ENCODE data around the gene SRD5A3. TPM values are rescaled to one million over a fixed set of nuclear protein-coding genes. Genes with fewer than 3 reads are reported as not detected.

The SRD5A3 gene
- total and polyA plus RNA-seq, 9 of the 15 experiments (the other 6 are each of a cell fraction or from before 2014, with no cell fraction given) = 2.5 to 37.0 (median 13.3) TPM

- TF ChIP-seq RBFOX2 (IDR thresholded peaks at IDR 0.05; ENCODE audit: low read depth, low read length) = peak; percentile 51
- TF ChIP-seq ZNF197 (CRISPR knock-in tag; IDR thresholded peaks at IDR 0.05; ENCODE audit: low read depth) = no peak
- peak; percentile 15 to 33; a peak in 2 of 4 replicates for TF ChIP-seq MNT (conservative IDR thresholded peaks at IDR 0.05)
- TF ChIP-seq ETS2 (tag; IDR thresholded peaks at IDR 0.05; ENCODE audit: borderline replicate concordance, poor library complexity, severe bottlenecking) = no peak
- TF ChIP-seq NFIC (IDR thresholded peaks at IDR 0.05) = no peak
- TF ChIP-seq ZNF124 (CRISPR knock-in tag; IDR thresholded peaks at IDR 0.05) = no peak
- no peak for TF ChIP-seq YY1 (IDR thresholded peaks at IDR 0.05; ENCODE audit: borderline replicate concordance in 1 of 3, control insufficient read depth in 1 of 3, extremely low read depth in 1 of 3, insufficient read depth in 3 of 3, insufficient read length in 1 of 3, insufficient replicate concordance in 2 of 3, low read depth in 1 of 3, low read length in 2 of 3)
- TF ChIP-seq ATF3 (IDR thresholded peaks at IDR 0.05) = peak; percentile 43; the same call in 1 of the 2 replicates
- TF ChIP-seq ATF3 (CRISPR knock-in tag; conservative IDR thresholded peaks at IDR 0.05) = no peak
- TF ChIP-seq MGA (IDR thresholded peaks at IDR 0.05) = peak; percentile 36
- no peak for TF ChIP-seq FOXJ3 (CRISPR knock-in tag; IDR thresholded peaks at IDR 0.05)
- TF ChIP-seq POLR2A (conservative IDR thresholded peaks at IDR 0.05) = no peak
- TF ChIP-seq EP300 (IDR thresholded peaks at IDR 0.05; ENCODE audit: low read length) = 0 out of 2 replicates have a peak, but pooled peaks have one; percentile 16
- peak; percentile 76 for TF ChIP-seq EP400 (IDR thresholded peaks at IDR 0.05)
Observed at GRCh38 chr4:55347610-55348228, 1.7 kb downstream of the SRD5A3 start (continued).
